RWPE2 (cell line): ENCODE data around the gene PAFAH1B2.

Experiments used
- ATAC-seq: fragments of 200-7000 bp; cut with Tn5 transposase; 3 replicates; pipeline ENCODE4 v1.9.1; 2021; ENCODE audit warnings: low read depth
- DNase-seq: peaks from one replicate; pipeline ENCODE4 v3.0.0-alpha.2; 2020; ENCODE audit warnings: low spot score
- H3K27ac ChIP-seq: fragments of 450-650 bp; 2 replicates; pipeline ENCODE4 v1.5.1; 2017; ENCODE audit warnings: mild to moderate bottlenecking; ENCODE audit not compliant: poor library complexity, severe bottlenecking
- H3K27me3 ChIP-seq: fragments of 250-450 bp; sonication (Bioruptor Pico); 2 replicates; pipeline ENCODE4 v1.5.1; 2021; ENCODE audit warnings: mild to moderate bottlenecking, moderate library complexity; ENCODE audit not compliant: insufficient read depth, poor library complexity, severe bottlenecking
- H3K36me3 ChIP-seq: fragments of 250-450 bp; sonication (Bioruptor Pico); 2 replicates; pipeline ENCODE4 v1.5.1; 2020; ENCODE audit warnings: low read depth, mild to moderate bottlenecking, moderate library complexity
- H3K4me1 ChIP-seq: fragments of 250-450 bp; sonication (Bioruptor Pico); 2 replicates; pipeline ENCODE4 v1.5.1; 2021; ENCODE audit warnings: mild to moderate bottlenecking, moderate library complexity; ENCODE audit not compliant: insufficient read depth, poor library complexity, severe bottlenecking
- H3K4me3 ChIP-seq: fragments of 250-450 bp; sonication (Bioruptor Pico); 2 replicates; pipeline ENCODE4 v1.5.1; 2021; ENCODE audit warnings: mild to moderate bottlenecking, moderate library complexity; ENCODE audit not compliant: severe bottlenecking
- H3K9me3 ChIP-seq: fragments of 250-450 bp; sonication (Bioruptor Pico); 2 replicates; pipeline ENCODE4 v1.5.1; 2021; ENCODE audit warnings: mild to moderate bottlenecking, moderate library complexity; ENCODE audit not compliant: severe bottlenecking
- TF ChIP-seq, protein P1 (sequence below): fragments of 450-650 bp; IDR thresholded peaks from one replicate; pipeline ENCODE4 v1.5.1; 2017; ENCODE audit warnings: mild to moderate bottlenecking, moderate library complexity; ENCODE audit not compliant: poor library complexity, severe bottlenecking

PAFAH1B2 gene

DNA sequence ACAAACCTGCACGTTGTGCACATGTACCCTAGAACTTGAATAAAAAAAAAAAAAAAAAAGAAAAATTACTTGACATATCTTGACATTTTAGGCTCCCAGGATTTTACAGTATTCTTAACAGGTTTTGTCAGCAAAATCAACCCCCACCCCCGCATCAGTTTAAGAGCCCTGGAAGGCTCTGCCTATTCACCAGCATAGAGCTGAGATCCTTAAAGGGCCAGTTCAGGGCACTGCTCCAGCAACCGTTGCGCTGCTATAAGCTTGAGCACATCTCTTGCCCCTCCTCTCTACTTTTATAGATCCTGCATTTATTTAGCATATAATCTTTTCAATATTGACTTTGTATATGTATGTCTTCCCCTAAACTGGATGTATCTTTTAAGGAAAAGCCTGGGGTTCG is 697 bp upstream of the PAFAH1B2 start:
- ATAC-seq, result peak; percentile 55
- no peaks in the 10 kb centered on the region for H3K4me1 ChIP-seq
- peak overlapping the region; percentile 87 for H3K27ac ChIP-seq
- H3K36me3 ChIP-seq, result peaks cover 26% of the 10 kb centered on the region
- DNase-seq, result no peak
- H3K9me3 ChIP-seq, result no peaks in the 10 kb centered on the region
- H3K27me3 ChIP-seq, result no peaks in the 10 kb centered on the region
- TF ChIP-seq, protein P1, sequence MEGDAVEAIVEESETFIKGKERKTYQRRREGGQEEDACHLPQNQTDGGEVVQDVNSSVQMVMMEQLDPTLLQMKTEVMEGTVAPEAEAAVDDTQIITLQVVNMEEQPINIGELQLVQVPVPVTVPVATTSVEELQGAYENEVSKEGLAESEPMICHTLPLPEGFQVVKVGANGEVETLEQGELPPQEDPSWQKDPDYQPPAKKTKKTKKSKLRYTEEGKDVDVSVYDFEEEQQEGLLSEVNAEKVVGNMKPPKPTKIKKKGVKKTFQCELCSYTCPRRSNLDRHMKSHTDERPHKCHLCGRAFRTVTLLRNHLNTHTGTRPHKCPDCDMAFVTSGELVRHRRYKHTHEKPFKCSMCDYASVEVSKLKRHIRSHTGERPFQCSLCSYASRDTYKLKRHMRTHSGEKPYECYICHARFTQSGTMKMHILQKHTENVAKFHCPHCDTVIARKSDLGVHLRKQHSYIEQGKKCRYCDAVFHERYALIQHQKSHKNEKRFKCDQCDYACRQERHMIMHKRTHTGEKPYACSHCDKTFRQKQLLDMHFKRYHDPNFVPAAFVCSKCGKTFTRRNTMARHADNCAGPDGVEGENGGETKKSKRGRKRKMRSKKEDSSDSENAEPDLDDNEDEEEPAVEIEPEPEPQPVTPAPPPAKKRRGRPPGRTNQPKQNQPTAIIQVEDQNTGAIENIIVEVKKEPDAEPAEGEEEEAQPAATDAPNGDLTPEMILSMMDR, result no peak
- peak overlapping the region; percentile 77 for H3K4me3 ChIP-seq

DNA sequence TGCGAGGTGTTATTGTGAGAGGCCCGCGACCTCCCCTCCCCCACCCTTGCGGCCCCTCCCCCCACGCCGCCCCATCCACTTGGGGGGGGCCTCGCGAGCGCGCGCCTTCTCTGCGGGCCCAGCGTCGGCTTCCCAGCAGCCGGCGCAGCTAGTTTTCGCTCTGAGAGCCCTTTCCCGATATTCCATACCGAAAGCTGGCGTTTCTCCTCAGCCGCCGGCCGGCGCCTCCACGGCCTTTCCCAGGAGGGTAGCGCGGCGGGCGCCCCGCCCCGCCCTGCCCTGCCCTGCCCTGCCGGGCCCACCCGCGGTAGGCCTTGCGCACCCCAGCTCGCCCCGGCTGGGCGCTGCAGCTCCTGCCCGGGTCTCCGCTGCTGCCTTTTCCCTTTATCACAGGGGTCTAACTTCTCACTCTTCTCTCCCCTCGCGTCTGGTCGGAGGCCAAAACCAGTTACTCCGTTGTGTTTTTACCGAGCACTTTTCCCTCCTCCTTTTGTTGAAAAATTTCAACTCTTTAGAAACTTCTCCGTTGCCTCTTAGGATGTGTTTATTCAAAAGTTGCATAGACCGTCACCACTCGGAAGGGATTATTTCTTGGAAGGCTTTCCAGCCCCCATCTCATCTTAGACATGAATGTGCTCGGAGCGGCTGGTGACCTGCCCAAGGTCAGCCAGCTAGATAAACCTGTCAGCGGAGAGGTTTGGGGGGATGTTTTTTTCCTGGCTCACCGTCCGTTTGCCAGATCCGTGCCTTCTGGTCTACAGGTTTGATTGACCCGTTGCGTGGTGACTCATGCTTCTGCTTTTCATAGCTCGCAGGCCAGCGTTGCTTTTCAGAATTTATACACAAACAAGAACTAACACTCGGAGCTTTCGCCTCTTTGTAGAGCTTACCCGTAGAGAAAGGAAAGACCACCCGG is 648 bp downstream of the PAFAH1B2 start:
- TF ChIP-seq, protein P1, result no peak
- peaks cover 33% of the 10 kb centered on the region for H3K36me3 ChIP-seq
- peak overlapping the region; percentile 87 for H3K27ac ChIP-seq
- H3K4me1 ChIP-seq, result peaks cover 2% of the 10 kb centered on the region
- peak; percentile 72 for DNase-seq
- no peaks in the 10 kb centered on the region for H3K27me3 ChIP-seq
- H3K9me3 ChIP-seq, result no peaks in the 10 kb centered on the region
- ATAC-seq, result peak; percentile 67
- H3K4me3 ChIP-seq, result peak overlapping the region; percentile 77

DNA sequence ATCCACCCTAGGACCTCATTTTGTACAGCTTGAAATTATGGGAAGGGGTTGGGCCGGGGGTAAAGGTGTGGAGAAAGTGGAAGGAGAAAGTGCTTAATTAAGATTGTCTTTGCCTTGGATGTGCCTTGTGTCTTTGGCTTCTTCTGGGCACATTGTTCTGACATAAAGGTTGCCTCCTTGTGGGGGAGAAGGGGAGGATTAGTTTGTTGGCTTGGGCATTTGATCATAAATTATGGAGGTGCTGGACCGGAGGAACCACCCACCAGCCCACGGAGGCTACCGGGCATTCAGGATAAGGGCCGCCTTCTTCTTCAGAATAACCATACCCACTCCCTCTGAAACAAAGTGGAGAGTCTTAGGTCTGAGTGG is 1.3 kb downstream of the PAFAH1B2 start:
- DNase-seq (no peak), ATAC-seq (no peak)
- TF ChIP-seq, protein P1, result peak; percentile 8
- Histone ChIP-seq H3K36me3 (peaks cover 40% of the 10 kb centered on the region), H3K27me3 (no peaks in the 10 kb centered on the region), H3K9me3 (no peaks in the 10 kb centered on the region), H3K4me3 (peak overlapping the region; percentile 77), H3K27ac (peak overlapping the region; percentile 87), H3K4me1 (peaks cover 5% of the 10 kb centered on the region)

DNA sequence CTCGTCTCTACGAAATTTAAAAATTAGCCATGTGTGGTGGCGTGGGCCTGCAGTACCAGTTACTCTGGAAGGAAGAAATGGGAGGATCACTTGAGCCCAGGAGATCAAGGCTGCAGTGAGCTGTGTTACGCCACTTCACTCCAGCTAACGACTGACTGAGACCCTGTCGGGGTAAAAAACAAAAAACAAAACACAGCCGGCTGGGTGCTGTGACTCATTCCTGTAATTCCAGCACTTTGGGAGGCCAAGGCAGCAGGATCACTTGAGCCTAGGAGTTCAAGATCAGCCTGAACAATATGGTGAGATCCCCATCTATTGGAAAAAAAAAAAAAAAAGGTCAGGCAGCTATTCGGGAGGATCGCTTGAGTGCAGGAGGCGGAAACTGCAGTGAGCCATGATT is 2.4 kb downstream of the PAFAH1B2 start:
- DNase-seq, result no peak
- peaks cover 5% of the 10 kb centered on the region for H3K4me1 ChIP-seq
- TF ChIP-seq, protein P1, result no peak
- no peak for ATAC-seq
- no peaks in the 10 kb centered on the region for H3K9me3 ChIP-seq
- no peak overlapping the region for H3K4me3 ChIP-seq
- peaks cover 42% of the 10 kb centered on the region for H3K36me3 ChIP-seq
- no peak overlapping the region for H3K27ac ChIP-seq
- no peaks in the 10 kb centered on the region for H3K27me3 ChIP-seq

DNA sequence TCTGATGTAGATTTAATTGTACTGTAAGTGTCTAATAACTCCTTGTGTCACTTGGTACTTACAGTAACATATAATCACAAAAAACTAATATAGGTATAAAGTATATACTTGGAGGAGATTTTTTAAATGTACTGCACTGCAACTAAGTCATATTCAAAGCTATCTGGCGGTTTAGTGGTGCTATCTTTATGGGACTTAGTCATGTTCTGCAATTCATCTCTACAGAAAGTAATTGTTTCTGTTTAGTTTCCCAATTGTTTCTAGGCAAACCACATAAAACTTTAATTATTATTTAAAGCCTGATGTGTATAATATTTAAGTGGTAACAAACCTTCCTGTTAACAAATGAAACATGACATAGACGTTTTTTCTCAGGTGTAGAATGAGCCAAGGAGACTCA is 8.0 kb downstream of the PAFAH1B2 start:
- no peak for ATAC-seq
- Histone ChIP-seq H3K4me3 (no peak overlapping the region), H3K9me3 (no peaks in the 10 kb centered on the region), H3K27ac (no peak overlapping the region), H3K27me3 (no peaks in the 10 kb centered on the region), H3K4me1 (peaks cover 5% of the 10 kb centered on the region), H3K36me3 (peaks cover 79% of the 10 kb centered on the region)
- TF ChIP-seq, protein P1, result no peak
- no peak for DNase-seq
